NCI-H2107 treated with DMSO at 0.1 percent for 48 hours (cell line): ENCODE results near the gene INS.

ENCODE experiments used
- DNase-seq: peaks from one replicate; lab custom pipeline; 2025; ENCODE audit not compliant: unreplicated experiment; lab: John Stamatoyannopoulos, UW

INS gene

GRCh38 chr11:2121227-2122130 lies 39.5 kb downstream of the INS start:
- DNase-seq: no peak

DNA sequence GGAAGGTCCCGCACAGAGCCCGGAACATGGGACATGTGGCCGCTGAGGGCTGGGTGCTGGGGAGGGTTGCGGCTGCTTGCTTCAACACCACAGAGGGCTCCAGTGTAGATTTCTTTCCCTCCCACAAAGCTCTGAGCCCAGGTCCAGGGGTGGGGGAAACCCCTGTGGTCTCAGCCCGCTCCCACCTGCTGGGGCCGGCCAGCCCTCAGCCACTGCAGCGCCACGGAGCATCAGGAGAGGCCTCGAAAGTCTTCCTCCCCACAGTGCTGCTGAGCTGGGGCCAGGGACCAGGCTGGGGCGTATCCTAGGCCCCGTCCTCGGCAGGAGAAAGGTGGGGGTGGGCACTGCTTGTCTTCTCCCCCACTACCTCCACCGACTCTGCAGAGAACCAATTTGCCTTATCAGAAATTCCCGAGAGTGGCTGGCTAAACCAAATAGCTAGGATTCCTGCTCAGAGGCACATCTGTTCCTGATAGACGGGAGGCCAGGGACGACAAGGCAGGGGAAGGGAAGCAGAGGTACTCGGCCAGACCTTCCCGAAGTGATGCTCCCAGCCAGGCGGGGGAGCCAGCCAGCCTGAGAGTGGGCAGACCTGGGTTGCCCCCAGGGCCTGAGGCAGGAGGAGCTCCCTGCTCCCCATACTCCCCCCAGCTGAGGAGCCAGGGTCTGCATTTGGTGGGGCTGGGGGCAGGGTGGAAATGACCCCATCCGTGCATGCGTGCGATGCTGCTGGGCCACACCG lies 40.5 kb downstream of the INS start:
- DNase-seq: no peak

DNA sequence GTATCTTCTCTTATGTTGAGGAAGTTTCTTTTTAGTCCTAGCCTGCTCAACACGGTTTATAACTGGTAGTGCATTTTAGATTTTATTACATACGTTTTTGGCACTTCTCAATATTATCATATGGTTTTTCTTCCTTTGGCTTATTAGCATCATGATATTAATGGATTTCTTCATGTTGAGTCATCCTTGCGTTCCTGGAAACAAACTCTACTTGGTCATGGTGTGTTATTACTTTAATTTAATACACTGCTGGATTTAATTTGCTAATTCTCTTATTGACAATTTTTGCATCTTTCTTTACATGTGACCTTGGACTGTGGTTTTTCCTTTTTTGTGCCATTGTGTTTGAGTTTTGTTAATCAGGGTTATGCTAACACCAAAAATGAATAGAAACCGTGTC lies 42.3 kb downstream of the INS start:
- DNase-seq: no peak

- no peak for DNase-seq
These were observed 44.3 kb downstream of the INS start for GRCh38 chr11:2116680-2117079.

GRCh38 chr11:2115308-2115707 lies 45.7 kb downstream of the INS start:
- DNase-seq: no peak

DNA sequence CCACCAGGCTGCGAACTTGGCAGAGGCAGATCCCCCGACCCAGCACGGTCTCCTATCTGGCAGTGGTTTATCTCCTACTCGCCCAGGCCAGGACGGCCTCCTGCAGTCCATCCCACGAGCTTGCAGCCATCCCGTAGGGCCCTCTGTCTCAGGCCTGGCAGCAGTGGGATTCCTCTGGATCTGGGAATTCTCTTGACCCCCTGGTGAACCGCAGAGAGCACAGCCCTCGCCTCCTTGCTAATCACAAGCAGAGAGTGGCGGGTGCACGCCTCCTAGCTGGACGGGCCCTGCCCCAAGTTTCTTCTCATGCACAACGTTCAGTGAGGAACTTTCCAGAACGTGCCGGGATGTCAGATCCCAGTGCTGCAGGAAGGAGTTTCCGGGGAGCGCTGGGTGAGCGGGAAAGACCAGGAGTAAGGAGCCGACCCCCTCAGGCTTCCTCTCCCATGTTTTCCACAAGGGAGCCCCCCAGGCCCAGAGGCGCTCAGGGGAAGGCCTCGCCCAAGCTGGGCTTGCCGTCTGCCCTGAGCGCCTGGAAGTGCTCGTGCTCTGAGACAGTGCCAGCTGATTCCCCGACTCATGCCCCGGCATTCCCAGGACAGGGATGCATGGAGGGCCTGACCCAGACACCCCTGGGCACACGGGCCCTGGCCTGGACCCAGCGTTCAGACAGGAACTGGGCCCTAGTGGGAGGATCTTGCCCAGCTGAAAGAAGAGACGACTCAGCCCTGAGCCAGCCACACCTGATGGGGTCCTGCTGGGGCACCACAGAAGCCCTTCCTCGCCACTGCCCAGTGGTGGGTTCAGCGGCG lies 46.4 kb downstream of the INS start:
- no peak for DNase-seq

GRCh38 chr11:2113776-2114175 lies 47.2 kb downstream of the INS start:
- no peak for DNase-seq

GRCh38 chr11:2110521-2110920 lies 50.5 kb downstream of the INS start:
- DNase-seq: no peak
